NCI-H2107 (cell line): ENCODE results near the gene NHLRC1.

Source experiments
- DNase-seq: peaks from one replicate; lab custom pipeline; 2025; lab: John Stamatoyannopoulos, UW

Gene NHLRC1

GRCh38 chr6:18139935-18140621 is 17.6 kb upstream of the NHLRC1 start:
- no peak for DNase-seq

- DNase-seq, result no peak
These were observed 16.4 kb upstream of the NHLRC1 start for GRCh38 chr6:18138906-18139305.

GRCh38 chr6:18136260-18136659 is 13.8 kb upstream of the NHLRC1 start:
- DNase-seq, result no peak

- no peak for DNase-seq
These were observed 12.7 kb upstream of the NHLRC1 start for GRCh38 chr6:18135171-18135570.

GRCh38 chr6:18132346-18132745 is 9.9 kb upstream of the NHLRC1 start:
- DNase-seq, result no peak

- DNase-seq, result no peak
These were observed 3.6 kb upstream of the NHLRC1 start for GRCh38 chr6:18126121-18126520.

- no peak for DNase-seq
These were observed 823 bp downstream of the NHLRC1 start for GRCh38 chr6:18121580-18122127.

GRCh38 chr6:18119236-18119635 is 3.2 kb downstream of the NHLRC1 start:
- DNase-seq, result no peak

- no peak for DNase-seq
These were observed 4.1 kb downstream of the NHLRC1 start for GRCh38 chr6:18118330-18118729.

GRCh38 chr6:18117136-18117535 is 5.3 kb downstream of the NHLRC1 start:
- DNase-seq, result no peak

- no peak for DNase-seq
These were observed 7.1 kb downstream of the NHLRC1 start for GRCh38 chr6:18115356-18115755.

- no peak for DNase-seq
These were observed 12.3 kb downstream of the NHLRC1 start for GRCh38 chr6:18110162-18110561.

- DNase-seq, result no peak
These were observed 15.4 kb downstream of the NHLRC1 start for GRCh38 chr6:18107061-18107460.

GRCh38 chr6:18102783-18103509 is 19.5 kb downstream of the NHLRC1 start:
- no peak for DNase-seq

GRCh38 chr6:18101873-18102272 is 20.6 kb downstream of the NHLRC1 start:
- no peak for DNase-seq

- DNase-seq, result no peak
These were observed 21.2 kb downstream of the NHLRC1 start for GRCh38 chr6:18101271-18101670.

GRCh38 chr6:18100296-18100695 is 22.2 kb downstream of the NHLRC1 start:
- no peak for DNase-seq

GRCh38 chr6:18099511-18099910 is 23.0 kb downstream of the NHLRC1 start:
- DNase-seq, result no peak

- no peak for DNase-seq
These were observed 26.1 kb downstream of the NHLRC1 start for GRCh38 chr6:18096423-18096822.

- no peak for DNase-seq
These were observed 31.1 kb downstream of the NHLRC1 start for GRCh38 chr6:18091382-18091781.

GRCh38 chr6:18090349-18090786 is 32.1 kb downstream of the NHLRC1 start:
- DNase-seq, result no peak

- no peak for DNase-seq
These were observed 33.8 kb downstream of the NHLRC1 start for GRCh38 chr6:18088419-18089296.
